NCI-H1105 (cell line): Measurements from ENCODE around the gene ZIK1.

Source experiments
- DNase-seq: peaks from one replicate; lab custom pipeline; 2025; lab: John Stamatoyannopoulos, UW

ZIK1 gene

DNA sequence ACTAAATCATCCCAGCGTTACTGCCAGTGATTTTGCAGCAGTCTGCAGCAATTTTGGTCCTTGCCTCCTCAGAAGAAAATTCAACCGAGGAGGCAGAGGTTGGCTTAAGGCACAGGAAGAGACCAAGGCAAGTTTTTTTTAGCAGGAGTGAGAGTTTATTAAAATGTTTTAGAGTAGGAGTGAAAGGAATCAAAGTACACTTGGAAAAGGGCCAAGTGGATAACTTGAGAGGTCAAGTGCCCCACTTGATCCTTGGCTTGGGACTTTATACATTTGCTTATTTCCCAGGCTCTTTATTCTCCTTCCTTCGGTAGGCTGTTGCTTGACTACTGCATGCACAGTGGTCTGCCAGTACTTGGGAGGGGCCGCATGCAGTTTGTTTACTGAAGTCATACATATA is 27.2 kb downstream of the ZIK1 start:
- no peak for DNase-seq

DNA sequence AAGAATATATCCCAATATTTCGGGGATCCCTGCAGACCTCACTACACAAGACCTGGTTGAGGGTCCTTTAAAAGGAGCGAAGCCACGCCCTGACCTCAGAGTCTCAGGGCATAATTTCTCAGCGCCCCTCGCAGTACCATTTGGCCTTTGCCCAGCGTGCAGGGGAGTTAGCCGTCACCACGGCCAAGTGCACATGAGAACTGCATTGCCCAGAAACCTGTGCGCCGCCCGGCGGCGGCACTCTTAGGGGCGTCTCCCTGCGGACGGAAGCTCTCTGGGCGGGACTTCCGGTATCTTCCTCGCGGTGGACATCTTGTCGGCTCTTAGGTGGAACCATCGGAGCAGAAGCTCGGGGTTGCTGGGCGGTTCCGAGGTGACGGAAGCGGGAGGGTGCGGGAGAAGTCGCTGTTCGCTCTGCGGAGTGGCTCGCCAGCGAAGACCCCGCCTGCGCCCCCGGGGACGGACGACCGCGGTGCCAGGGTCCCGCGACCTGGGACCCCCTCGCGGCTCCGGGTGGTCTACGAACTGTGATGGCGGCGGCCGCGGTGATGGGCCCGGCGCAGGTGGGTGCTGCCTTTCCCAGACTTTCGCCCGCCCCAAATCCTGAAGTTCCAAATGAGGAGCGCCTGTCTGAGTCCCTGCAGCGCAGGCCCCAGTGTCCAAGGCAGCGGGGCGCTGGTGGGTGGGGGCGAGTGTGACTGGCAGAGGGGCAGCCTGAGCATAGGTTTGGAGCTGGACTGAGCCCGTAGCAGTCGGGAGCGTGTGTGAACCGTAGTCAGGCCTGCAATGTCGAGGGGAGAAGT is 30.2 kb downstream of the ZIK1 start, which contains the start of gene ZNF134:
ZNF134 (plus strand) TSS at position 302 of the 803 bp plus-strand sequence. CDS start 5,227 bp downstream, outside the sequence.
- peak; percentile 95 for DNase-seq

DNA sequence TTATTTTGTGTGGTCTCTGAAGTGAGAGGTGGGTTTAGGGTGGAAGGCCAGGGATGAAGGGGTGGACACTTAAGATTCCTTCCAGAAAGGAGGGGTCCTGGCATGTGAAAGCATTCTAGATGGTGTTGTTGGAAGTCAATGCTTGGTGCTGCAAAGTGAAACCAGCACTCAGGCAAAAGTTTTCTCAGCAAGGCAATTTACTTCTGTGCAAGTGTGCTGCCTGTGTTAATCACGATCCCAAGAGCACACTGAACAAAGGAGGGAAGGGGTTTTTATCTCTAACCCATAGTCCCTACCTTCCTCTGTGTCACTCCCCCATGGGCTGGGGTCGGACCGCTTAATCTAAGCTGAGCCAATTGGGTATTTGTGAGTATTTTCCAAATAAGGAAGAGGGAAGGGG is 31.4 kb downstream of the ZIK1 start:
- no peak for DNase-seq

DNA sequence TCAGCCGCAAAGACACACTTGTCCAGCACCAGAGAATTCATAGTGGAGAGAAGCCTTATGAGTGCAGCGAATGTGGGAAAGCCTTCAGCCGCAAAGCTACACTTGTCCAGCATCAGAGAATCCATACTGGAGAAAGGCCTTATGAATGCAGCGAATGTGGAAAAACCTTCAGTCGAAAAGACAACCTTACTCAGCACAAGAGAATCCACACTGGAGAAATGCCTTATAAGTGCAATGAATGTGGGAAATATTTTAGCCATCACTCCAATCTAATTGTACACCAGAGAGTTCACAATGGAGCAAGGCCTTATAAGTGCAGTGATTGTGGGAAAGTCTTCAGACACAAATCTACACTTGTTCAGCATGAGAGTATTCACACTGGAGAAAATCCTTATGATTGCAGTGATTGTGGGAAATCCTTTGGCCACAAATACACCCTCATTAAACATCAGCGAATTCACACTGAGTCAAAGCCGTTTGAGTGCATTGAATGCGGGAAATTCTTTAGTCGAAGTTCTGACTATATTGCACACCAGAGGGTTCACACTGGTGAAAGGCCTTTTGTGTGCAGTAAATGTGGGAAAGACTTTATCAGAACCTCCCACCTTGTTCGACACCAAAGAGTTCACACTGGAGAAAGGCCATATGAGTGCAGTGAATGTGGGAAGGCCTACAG is 36.9 kb downstream of the ZIK1 start:
- no peak for DNase-seq

DNA sequence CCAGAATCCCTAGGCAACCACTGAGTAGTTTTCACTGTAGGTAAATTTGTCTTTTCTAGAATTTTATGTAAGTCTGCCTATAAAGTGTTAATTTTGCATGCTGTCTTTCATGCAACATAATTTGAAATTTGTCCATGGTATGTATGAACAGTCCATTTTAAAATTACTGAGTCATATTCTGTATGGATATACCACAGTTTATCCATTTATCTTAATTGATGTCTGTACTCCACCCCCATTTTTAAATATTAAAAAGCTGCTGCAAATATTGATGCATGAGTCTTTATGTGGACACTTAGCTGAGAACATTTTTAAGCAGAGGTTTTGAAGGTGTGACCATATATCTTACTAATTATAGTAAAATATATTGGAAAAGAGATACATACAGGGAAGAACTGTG is 39.1 kb downstream of the ZIK1 start:
- DNase-seq = no peak

DNA sequence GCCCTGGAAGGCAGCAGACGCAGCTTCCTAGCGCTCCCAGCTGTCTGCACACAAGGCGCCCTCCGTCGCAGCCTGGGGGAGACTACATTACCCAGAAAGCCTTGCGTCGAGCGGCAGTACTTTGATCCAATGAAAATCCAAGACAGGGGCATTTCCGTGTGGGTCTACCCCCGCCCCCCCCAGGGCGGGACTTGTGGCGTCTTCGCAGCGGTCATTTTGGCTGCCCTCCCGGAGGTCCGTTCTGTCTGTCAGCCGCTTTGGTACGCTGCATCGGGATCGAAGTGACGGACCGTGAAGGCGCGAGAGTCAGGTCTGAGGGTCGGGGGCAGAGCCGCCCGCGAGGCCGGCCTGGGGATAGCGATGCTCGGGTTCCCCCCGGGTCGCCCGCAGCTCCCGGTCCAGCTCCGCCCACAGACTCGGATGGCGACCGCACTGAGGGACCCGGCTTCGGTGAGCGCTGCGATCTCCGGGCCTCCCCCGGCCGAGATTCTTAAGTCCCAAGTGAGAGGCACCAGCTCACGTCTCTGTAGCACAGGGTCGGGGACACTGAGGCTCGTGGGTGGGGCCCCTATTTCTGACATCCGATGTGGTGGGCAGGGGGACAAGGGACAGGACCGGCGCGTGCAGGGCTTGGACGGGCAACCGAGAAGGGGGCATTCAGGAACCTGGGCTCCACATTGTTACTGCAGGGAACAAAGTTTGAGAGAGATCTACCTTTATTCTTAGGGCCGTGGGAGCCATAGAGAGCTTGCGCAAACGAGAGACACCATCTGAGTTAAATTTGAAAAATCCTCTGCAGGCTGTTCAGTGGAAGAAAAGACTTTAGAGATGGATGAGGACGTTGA is 49.3 kb downstream of the ZIK1 start, which contains the start of gene ZNF211:
ZNF211 (plus strand) TSS at position 182 of the 845 bp plus-strand sequence; CDS start at position 361, 179 bp downstream.
- DNase-seq = peak; percentile 95

DNA sequence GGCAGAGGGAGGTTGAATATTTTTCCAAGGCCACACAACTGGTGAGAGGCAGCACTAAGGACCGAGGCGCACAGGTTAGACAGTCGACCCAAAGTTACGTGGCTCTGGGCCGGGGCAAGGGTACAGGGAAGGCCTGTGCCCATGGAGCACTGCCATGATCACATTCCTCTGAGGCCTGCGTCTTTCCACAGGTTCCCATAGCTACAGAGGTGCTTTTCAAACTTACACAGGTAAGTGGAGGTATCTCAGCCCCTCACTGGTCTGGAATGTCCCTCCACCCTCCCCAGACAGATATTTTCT is 49.8 kb downstream of the ZIK1 start:
- no peak for DNase-seq

DNA sequence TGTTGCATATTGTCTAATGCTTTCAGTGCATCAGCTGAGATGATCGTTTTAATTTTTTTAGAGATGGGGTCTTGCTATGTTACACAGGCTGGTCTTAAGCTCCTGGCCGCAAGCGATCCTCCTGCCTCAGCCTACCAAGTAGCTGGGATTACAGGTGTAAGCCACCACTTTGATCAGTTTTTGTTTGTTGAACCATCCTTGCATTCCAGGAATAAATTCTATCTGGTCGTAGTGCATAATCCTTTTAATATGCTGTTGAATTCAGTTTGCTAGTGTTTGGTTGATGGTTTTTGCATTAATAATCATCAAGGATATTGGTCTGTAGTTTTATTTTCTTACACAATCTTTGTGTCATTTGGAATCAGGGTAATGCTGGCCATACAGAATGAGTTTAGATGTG is 53.4 kb downstream of the ZIK1 start:
- DNase-seq = no peak

DNA sequence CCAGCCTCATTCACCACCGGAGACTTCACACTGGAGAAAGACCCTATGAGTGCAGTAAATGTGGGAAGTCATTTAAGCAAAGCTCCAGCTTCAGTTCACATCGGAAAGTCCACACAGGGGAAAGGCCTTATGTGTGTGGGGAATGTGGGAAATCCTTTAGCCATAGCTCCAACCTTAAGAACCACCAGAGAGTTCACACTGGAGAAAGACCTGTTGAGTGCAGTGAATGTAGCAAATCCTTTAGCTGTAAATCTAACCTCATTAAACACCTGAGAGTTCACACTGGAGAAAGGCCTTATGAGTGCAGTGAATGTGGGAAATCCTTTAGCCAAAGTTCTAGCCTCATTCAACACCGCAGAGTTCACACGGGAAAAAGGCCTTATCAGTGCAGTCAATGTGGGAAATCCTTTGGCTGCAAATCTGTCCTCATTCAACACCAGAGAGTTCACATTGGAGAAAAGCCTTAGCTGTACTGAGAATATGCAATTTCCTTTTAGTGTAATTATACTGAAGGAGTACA is 57.8 kb downstream of the ZIK1 start:
- no peak for DNase-seq

DNA sequence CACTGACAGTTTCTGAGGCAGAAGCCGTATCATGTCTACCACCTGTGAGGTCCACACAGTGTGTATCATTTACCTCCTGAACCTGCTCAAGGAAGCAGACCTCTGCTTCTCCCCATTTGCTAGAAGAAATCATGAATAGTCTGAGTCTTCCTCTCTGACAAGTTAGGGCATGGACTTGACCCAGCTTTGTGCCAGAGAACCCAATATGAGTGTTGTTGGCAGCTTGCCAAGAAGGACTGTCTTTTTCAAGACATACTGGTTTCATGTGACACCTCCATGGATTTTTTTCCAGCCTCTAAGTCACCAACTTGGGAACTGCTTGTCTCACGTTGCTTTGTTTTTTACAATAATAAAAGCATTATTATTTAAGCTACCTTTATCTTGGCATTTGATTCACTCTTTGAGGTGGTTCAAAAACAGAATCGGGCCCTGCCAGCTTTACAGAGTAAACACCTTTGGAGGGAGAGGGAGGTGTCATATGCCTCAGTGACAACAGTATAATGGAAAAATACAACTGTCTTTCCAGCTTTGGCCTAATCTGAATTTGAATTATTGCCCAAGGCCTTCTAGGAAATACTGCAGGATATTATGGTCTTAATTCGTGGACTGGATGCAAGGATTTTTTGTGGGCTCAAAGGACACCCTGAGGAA is 58.6 kb downstream of the ZIK1 start:
- DNase-seq = peak; percentile 36
